ENCODE data around the gene ADRB1.

Gene ADRB1

GRCh38 chr10:114043532-114044246, at the start of gene ADRB1:
TSS of gene ADRB1 (plus strand) at chr10:114043866. CDS start at chr10:114044133, 267 bp downstream.
- DNase-seq (ENCODE audit: extremely low read depth in 1 of 2, low read depth in 1 of 2): no peak

- no peak for DNase-seq (ENCODE audit: extremely low read depth in 1 of 2, low read depth in 1 of 2)
These were observed 48.5 kb upstream of the ADRB1 start for GRCh38 chr10:113995201-113995600.

GRCh38 chr10:113997428-113997827, 46.2 kb upstream of the ADRB1 start:
- DNase-seq (ENCODE audit: extremely low read depth in 1 of 2, low read depth in 1 of 2): no peak

GRCh38 chr10:113999531-113999930, 44.1 kb upstream of the ADRB1 start:
- no peak for DNase-seq (ENCODE audit: extremely low read depth in 1 of 2, low read depth in 1 of 2)

GRCh38 chr10:114000457-114001010, 43.1 kb upstream of the ADRB1 start:
- no peak for DNase-seq (ENCODE audit: extremely low read depth in 1 of 2, low read depth in 1 of 2)

GRCh38 chr10:114002422-114002821, 41.2 kb upstream of the ADRB1 start:
- no peak for DNase-seq (ENCODE audit: extremely low read depth in 1 of 2, low read depth in 1 of 2)

GRCh38 chr10:114003161-114003941, 40.3 kb upstream of the ADRB1 start:
- DNase-seq (ENCODE audit: extremely low read depth in 1 of 2, low read depth in 1 of 2): no peak

- DNase-seq (ENCODE audit: extremely low read depth in 1 of 2, low read depth in 1 of 2): no peak
These were observed 34.2 kb upstream of the ADRB1 start for GRCh38 chr10:114009281-114009996.

- DNase-seq (ENCODE audit: extremely low read depth in 1 of 2, low read depth in 1 of 2): no peak
These were observed 33.4 kb upstream of the ADRB1 start for GRCh38 chr10:114010316-114010715.

- DNase-seq (ENCODE audit: extremely low read depth in 1 of 2, low read depth in 1 of 2): no peak
These were observed 31.0 kb upstream of the ADRB1 start for GRCh38 chr10:114012650-114013049.

- DNase-seq (ENCODE audit: extremely low read depth in 1 of 2, low read depth in 1 of 2): no peak
These were observed 28.0 kb upstream of the ADRB1 start for GRCh38 chr10:114015708-114016107.

- DNase-seq (ENCODE audit: extremely low read depth in 1 of 2, low read depth in 1 of 2): no peak
These were observed 26.4 kb upstream of the ADRB1 start for GRCh38 chr10:114017271-114017670.

GRCh38 chr10:114017873-114018272, 25.8 kb upstream of the ADRB1 start:
- no peak for DNase-seq (ENCODE audit: extremely low read depth in 1 of 2, low read depth in 1 of 2)

GRCh38 chr10:114019226-114019625, 24.4 kb upstream of the ADRB1 start:
- DNase-seq (ENCODE audit: extremely low read depth in 1 of 2, low read depth in 1 of 2): no peak

GRCh38 chr10:114021154-114021553, 22.5 kb upstream of the ADRB1 start:
- DNase-seq (ENCODE audit: extremely low read depth in 1 of 2, low read depth in 1 of 2): no peak

- DNase-seq (ENCODE audit: extremely low read depth in 1 of 2, low read depth in 1 of 2): no peak
These were observed 21.7 kb upstream of the ADRB1 start for GRCh38 chr10:114021717-114022680.

GRCh38 chr10:114022766-114023597, 20.7 kb upstream of the ADRB1 start:
- DNase-seq (ENCODE audit: extremely low read depth in 1 of 2, low read depth in 1 of 2): no peak

- no peak for DNase-seq (ENCODE audit: extremely low read depth in 1 of 2, low read depth in 1 of 2)
These were observed 18.6 kb upstream of the ADRB1 start for GRCh38 chr10:114024876-114025610.

All from stimulated activated CD8-positive, alpha-beta memory T cell treated with anti-CD3 and anti-CD28 coated beads, Interleukin-7, amount 100 ng/mL, for 48 hours (primary cell).